ENCODE data around the gene LRATD1. TPM values are rescaled to one million over a fixed set of nuclear protein-coding genes. Genes with fewer than 3 reads are reported as not detected.

LRATD1 gene
- total and polyA plus RNA-seq, 9 donors: 7.4 to 23.4 (median 11.6) TPM

DNA sequence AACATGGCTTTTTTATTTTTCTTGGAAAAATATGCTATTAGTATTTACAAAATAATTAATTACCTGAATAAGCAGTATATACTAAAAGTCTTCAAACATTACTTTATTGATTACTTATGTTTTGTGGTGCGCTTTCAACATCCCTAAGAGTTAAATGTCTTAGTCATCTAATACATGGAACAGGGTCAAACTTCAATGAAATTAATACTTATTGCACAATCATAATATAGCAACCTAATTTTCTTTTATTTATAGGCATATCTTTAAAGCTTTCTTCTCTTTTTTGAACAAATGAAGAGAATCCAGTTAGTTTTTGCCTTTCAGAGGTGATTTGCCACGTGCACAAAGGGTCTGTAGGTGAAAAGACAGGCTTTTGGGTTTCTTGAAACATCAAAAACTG is 6.0 kb downstream of the LRATD1 start:
- H3K36me3 ChIP-seq: no peaks in the 10 kb centered on the region
- H3K27me3 ChIP-seq: no peaks in the 10 kb centered on the region
- no peaks in the 10 kb centered on the region for H3K9me3 ChIP-seq
- 93 to 96% (median 96%) methylated on average over 2 of the region's 2 CpGs for WGBS, 3 donors
- no peak for DNase-seq
- intact Hi-C loops (cut with DNase I): loop anchor here in 1 of 4 donors (10.0 kb wide), 1 partner anchor 1154 kb away; no protein-coding TSS in a partner anchor
- no peak overlapping the region for H3K27ac ChIP-seq
- H3K4me1 ChIP-seq (ENCODE audit: insufficient read depth): peaks cover 5% of the 10 kb centered on the region
- H3K4me3 ChIP-seq: no peak overlapping the region
- TF ChIP-seq EP300 (IDR thresholded peaks at IDR 0.05) (no peak), POLR2A (IDR thresholded peaks at IDR 0.05) (no peak)
- TF ChIP-seq, protein P1, sequence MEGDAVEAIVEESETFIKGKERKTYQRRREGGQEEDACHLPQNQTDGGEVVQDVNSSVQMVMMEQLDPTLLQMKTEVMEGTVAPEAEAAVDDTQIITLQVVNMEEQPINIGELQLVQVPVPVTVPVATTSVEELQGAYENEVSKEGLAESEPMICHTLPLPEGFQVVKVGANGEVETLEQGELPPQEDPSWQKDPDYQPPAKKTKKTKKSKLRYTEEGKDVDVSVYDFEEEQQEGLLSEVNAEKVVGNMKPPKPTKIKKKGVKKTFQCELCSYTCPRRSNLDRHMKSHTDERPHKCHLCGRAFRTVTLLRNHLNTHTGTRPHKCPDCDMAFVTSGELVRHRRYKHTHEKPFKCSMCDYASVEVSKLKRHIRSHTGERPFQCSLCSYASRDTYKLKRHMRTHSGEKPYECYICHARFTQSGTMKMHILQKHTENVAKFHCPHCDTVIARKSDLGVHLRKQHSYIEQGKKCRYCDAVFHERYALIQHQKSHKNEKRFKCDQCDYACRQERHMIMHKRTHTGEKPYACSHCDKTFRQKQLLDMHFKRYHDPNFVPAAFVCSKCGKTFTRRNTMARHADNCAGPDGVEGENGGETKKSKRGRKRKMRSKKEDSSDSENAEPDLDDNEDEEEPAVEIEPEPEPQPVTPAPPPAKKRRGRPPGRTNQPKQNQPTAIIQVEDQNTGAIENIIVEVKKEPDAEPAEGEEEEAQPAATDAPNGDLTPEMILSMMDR (IDR thresholded peaks at IDR 0.05): no peak

DNA sequence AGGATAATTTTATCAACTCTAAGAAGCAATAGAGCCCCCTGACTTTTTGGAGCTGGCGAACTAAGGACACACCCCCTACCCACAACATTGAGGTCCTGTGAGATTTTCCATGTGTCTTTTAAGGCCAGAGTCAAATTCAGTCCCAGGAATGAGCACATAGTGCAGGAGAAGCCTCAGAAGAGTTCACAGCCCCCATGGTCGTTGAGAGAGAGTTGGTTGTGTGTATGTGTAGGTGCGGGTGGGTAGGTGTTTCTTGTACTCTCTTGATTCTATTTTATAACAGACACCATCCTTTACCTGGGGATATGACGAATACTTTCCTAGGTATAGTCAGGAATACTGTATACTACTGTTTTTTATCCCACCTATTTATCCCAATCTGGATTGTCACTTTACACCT is 8.6 kb downstream of the LRATD1 start:
- TF ChIP-seq, protein P1 (IDR thresholded peaks at IDR 0.05): no peak
- TF ChIP-seq EP300 (IDR thresholded peaks at IDR 0.05): no peak
- no peak for TF ChIP-seq POLR2A (IDR thresholded peaks at IDR 0.05)
- no peaks in the 10 kb centered on the region for H3K36me3 ChIP-seq
- 87 to 89% (median 87%) methylated on average over 4 of the region's 4 CpGs for WGBS, 3 donors
- H3K27me3 ChIP-seq: no peaks in the 10 kb centered on the region
- intact Hi-C loops (cut with DNase I): no loop called here
- no peaks in the 10 kb centered on the region for H3K9me3 ChIP-seq
- H3K4me1 ChIP-seq (ENCODE audit: insufficient read depth): no peaks in the 10 kb centered on the region
- DNase-seq: no peak
- H3K4me3 ChIP-seq: no peak overlapping the region
- H3K27ac ChIP-seq: no peak overlapping the region

DNA sequence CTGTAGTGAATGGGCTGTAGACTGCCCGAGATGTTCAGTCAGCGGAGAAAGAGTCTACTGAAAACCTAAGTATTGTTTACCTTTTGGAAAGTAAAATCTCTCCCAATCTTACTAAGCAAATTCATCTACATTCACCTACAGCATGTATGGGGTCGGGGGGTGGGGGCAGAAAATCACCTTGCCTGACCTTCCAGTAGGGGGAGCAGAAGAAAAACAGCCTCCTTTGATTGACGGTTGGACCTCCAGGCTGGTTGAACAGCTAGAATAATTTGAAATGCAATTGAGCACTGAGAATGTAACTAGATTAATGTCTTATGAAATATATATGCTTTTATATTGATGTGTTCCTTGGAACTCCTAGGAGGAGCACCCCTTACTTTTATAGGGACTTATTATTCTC is 10.0 kb downstream of the LRATD1 start:
- no peaks in the 10 kb centered on the region for H3K9me3 ChIP-seq
- no peaks in the 10 kb centered on the region for H3K27me3 ChIP-seq
- H3K4me1 ChIP-seq (ENCODE audit: insufficient read depth): no peaks in the 10 kb centered on the region
- TF ChIP-seq POLR2A (IDR thresholded peaks at IDR 0.05): no peak
- TF ChIP-seq EP300 (IDR thresholded peaks at IDR 0.05): no peak
- TF ChIP-seq, protein P1 (IDR thresholded peaks at IDR 0.05): no peak
- H3K36me3 ChIP-seq: no peaks in the 10 kb centered on the region
- no peak for DNase-seq
- intact Hi-C loops (cut with DNase I): no loop called here
- H3K27ac ChIP-seq: no peak overlapping the region
- H3K4me3 ChIP-seq: no peak overlapping the region
- 79 to 92% (median 91%) methylated on average over 4 of the region's 4 CpGs for WGBS, 3 donors

DNA sequence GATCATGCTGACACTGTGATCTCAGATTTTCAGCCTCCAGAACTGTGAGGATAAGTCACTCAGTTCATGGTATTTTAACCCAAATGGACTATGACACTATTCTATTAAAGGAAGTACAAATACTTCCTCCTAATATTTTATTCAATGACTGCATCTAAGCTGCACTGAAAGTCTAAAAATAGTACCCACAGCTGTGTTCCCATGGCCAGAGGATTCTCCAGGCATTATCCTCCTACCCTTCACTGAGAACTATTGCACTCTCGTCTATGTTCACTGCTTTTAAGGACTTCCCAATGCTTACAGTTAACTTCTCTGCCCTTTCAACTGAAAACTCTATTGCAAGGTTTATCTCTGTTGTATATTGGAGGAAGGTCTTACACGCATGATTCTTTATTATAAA is 15.2 kb downstream of the LRATD1 start:
- TF ChIP-seq EP300 (IDR thresholded peaks at IDR 0.05): no peak
- no peak overlapping the region for H3K4me3 ChIP-seq
- DNase-seq: no peak
- H3K27me3 ChIP-seq: no peaks in the 10 kb centered on the region
- H3K9me3 ChIP-seq: no peaks in the 10 kb centered on the region
- H3K36me3 ChIP-seq: no peaks in the 10 kb centered on the region
- no peaks in the 10 kb centered on the region for H3K4me1 ChIP-seq (ENCODE audit: insufficient read depth)
- intact Hi-C loops (cut with DNase I): no loop called here
- H3K27ac ChIP-seq: no peak overlapping the region
- 18 to 29% (median 19%) methylated on average over 2 of the region's 2 CpGs for WGBS, 3 donors

DNA sequence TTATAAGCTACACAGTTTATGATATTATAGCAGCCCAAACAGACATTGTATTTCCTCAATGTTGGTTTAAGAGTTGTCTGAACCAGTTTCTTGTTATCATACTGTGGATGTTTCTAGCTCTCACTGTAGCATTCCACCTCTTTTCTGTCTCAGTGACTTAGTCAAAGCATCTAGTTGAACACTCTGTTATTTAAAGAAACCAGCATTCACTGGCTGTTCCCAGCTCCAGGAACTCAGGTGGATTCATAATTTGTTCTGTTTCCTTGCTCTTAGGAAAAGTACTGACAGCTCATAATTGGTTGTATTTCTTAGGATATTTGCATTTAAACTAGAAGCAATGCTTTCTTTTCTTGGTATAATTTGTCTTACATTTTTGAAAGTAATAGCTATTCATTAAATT is 17.5 kb downstream of the LRATD1 start:
- Histone ChIP-seq H3K27me3 (no peaks in the 10 kb centered on the region), H3K4me3 (no peak overlapping the region), H3K9me3 (no peaks in the 10 kb centered on the region), H3K27ac (no peak overlapping the region), H3K4me1 (ENCODE audit: insufficient read depth) (no peaks in the 10 kb centered on the region), H3K36me3 (no peaks in the 10 kb centered on the region)
- no peak for DNase-seq
- TF ChIP-seq EP300 (IDR thresholded peaks at IDR 0.05) (no peak), POLR2A (IDR thresholded peaks at IDR 0.05) (no peak)
- TF ChIP-seq, protein P1 (IDR thresholded peaks at IDR 0.05): no peak
- intact Hi-C loops (cut with DNase I): no loop called here
